T1000 (cell line): ENCODE measurements around the gene FAM135A.

Experiments
- DNase-seq: peaks from one replicate; lab custom pipeline; 2025; ENCODE audit warnings: mixed read lengths; lab: John Stamatoyannopoulos, UW

The FAM135A gene

DNA sequence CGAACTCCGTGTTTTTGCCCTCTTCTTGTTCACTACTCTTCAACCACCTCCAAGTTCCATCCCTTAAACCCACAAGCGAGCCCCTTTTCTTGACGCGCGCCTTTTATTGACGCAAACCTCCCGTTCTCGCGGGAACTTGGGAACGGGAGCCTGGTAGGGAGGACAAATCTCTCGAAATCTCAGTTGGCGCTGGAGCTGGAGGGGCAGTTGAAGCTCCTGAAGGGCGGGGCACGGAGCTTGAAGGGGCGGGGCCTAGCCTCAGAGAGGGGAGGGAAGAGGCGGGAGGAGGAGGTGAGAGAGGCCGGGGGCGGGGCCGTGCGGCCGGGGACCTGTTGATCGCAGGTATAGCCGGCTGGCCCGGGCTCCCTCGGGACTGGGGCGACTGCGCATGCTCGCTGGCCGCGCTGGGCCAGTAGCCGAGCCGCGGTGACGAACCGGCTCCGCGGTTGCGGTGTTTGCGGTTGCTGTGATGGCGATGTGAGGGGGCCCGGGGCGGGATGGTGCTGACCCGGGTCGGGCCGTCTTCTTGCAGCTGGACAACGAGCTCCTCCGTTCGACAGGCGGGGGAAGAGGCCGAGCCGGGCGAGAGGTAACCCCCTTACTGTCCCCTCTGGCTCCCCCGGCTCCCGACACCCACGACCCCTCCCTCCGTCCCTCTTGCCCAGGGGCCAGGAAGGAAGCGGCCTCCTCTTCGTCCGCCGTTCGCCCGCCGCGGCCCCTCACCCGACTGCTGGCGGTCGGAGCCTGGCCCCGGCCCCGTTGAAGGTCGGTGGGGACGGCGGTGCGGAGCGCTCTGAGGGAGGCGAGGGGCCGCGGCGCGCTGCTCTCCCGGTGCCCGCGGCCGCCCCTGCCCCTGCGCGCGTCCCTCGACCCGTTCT, at the start of gene FAM135A:
TSS of gene FAM135A (plus strand) at position 395 of the 878 bp plus-strand sequence. CDS start 14,835 bp downstream, outside the sequence.
- peak; percentile 94 for DNase-seq

GRCh38 chr6:70363741-70364493, 49.4 kb upstream of the FAM135A start:
- no peak for DNase-seq

DNA sequence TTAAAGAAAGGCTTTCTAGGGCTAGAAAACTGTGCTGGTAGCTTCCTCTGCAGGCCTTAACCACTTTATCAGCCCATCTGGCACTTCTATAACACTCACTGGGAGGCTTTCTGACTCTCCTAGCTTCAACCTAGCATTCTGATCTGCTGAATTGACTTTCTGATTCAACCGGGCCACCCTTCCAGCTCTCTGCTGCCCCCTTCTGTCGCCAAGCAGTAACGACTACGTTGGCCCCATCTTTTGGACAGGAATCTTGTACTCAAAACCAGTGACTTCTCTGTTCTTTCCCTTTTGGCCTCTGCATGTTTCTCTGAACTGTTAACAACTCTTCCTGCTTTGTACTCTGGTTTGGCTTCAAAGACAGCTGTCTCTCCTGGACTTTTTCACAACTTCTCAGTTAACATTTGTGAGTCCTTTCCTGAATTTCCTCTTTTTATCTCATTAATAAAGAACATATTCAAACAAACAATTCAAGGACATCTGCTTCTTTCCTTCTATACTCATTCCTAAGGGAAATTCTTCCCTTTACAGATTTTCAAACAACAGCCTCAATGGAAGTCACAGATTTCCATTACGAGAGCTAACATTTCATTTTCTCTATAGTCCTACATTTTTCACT, 43.9 kb upstream of the FAM135A start:
- peak; percentile 61 for DNase-seq

DNA sequence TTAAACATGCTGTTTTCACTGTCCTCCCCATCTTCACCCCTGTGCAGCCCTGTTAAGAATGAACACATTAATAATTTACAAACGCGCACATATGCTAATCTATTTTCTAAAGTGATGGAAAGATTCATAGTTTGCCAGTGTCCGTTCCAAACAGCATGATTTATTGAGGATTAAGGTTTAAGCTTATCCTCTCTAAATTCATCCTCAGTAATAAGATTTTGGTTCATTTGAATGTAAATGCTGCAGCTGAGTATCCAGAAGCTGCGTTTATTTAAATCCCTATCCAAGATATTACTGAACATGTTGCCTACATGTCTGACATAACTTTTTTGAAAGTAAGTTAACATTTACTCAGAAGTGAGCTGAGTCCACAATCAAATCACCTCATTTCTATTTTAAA, 42.8 kb upstream of the FAM135A start:
- DNase-seq: no peak

- no peak for DNase-seq
Measured at GRCh38 chr6:70371454-70372105, 41.7 kb upstream of the FAM135A start.

- no peak for DNase-seq
Measured at GRCh38 chr6:70375166-70375565, 38.1 kb upstream of the FAM135A start.

DNA sequence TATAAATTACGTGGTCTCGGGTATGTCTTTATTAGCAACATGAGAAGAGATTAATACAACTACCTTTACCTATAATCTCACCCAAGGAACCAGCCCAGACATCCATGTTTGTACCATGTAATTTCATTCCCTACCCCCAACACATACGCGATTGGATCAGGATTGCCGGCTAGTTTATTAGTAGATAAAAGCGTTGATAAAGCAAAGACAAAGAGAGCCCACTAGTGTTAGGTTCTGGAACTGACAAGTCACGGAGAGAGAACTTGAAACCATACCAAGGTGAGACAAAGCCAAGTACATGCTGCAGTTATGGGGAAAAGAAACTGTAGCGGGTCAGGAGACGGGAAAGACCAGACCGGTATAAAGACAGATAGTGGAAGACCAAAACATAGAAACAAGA, 37.4 kb upstream of the FAM135A start:
- DNase-seq: no peak

GRCh38 chr6:70376628-70377027, 36.7 kb upstream of the FAM135A start:
- DNase-seq: no peak

DNA sequence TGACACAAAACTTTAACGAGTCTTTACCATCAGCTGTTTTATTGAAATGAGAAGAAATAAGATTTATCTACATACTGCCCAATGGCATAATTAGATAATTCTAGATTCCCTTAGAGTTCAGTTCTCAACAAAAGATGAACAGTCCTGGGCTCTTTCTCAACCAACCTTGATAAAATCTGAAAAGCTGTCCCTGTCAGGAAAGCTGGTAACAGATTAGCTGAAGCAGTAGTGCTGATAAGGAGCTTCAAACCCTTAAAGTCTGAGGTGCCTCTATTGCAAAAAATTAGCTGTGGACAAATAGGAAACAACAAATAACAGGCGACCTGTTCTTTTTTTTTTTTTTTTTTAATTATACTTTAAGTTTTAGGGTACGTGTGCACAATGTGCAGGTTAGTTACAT, 35.9 kb upstream of the FAM135A start:
- no peak for DNase-seq

DNA sequence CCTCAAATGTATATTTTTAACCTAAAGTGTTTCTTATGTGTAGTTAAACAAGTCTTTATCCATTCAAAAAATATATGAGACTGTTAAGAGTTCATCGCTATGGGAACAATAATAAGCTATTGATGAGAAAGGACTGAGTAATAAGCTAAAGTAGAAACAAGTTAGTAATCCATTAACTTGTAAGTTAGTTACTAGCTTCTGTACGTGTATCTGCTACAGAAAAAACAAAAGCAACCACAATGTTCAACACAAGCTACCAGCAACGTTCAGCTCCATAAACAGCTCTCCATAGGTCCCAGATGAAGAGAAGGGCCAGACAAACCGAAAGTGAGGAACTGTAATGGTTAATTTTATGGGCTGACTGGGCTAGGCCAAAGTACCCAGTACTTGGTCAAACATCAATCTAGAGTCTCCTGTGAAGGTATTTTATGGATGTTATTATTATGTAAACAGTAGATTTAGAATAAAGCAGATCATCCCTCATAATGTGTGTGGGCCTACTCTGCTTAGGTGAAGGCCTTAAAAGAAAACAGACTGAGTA, 33.8 kb upstream of the FAM135A start:
- DNase-seq: no peak

DNA sequence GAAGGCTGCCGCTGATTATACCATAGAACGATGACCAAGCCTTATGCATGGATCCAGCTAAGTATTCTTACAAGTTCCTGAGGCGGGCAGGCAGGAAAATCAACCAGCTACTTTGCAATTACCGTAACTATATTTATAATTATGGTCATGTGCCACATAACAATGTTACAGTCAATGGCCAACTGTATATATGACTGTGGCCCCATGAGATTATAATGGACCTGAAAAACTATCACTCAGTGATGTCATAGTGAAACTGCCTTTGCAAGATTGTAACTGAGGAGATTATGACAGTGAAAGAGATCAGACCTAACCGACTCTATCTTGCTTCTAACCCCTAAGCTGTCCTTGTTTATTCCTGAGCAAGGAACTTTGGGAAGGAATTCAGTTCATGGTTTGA, 33.1 kb upstream of the FAM135A start:
- DNase-seq: no peak

- no peak for DNase-seq
Measured at GRCh38 chr6:70380771-70381416, 32.4 kb upstream of the FAM135A start.

DNA sequence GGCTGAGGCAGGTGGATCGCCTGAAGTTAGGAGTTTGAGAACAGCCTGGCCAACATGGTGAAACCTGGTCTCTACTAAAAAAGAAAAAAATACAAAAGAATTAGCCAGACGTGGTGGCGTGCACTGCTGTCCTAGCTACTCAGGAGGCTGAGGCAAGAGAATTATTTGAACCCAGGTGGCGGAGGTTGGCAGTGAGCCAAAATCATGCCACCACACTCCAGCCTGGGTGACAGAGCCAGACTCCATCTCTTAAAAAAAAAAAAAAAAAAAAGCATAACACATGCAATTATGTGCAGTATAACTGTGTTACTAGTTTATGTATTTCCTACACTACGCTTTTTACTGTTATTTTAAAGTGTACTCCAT, 31.9 kb upstream of the FAM135A start:
- DNase-seq: no peak

GRCh38 chr6:70385901-70386300, 27.4 kb upstream of the FAM135A start:
- no peak for DNase-seq

GRCh38 chr6:70388814-70389213, 24.5 kb upstream of the FAM135A start:
- DNase-seq: no peak

DNA sequence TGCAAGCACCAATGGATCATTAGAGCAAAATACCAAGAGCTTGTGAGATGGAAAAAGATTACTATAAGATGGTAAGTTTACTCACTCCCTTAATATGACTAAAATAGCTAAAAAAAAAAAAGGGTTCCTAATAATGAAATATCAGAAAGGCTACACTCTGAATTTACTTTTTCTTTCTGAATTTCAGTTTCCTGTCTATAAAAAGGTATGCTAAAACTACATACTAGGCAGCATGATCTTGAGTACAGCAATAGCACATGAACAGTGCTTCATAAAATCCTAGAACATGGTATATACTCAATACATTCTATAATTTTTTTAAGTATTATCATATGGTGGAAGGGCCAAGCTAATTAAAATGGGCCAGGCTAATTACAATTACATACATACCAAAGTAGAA, 24.0 kb upstream of the FAM135A start:
- DNase-seq: no peak

- no peak for DNase-seq
Measured at GRCh38 chr6:70390067-70390466, 23.2 kb upstream of the FAM135A start.

GRCh38 chr6:70391492-70391891, 21.8 kb upstream of the FAM135A start:
- DNase-seq: no peak

DNA sequence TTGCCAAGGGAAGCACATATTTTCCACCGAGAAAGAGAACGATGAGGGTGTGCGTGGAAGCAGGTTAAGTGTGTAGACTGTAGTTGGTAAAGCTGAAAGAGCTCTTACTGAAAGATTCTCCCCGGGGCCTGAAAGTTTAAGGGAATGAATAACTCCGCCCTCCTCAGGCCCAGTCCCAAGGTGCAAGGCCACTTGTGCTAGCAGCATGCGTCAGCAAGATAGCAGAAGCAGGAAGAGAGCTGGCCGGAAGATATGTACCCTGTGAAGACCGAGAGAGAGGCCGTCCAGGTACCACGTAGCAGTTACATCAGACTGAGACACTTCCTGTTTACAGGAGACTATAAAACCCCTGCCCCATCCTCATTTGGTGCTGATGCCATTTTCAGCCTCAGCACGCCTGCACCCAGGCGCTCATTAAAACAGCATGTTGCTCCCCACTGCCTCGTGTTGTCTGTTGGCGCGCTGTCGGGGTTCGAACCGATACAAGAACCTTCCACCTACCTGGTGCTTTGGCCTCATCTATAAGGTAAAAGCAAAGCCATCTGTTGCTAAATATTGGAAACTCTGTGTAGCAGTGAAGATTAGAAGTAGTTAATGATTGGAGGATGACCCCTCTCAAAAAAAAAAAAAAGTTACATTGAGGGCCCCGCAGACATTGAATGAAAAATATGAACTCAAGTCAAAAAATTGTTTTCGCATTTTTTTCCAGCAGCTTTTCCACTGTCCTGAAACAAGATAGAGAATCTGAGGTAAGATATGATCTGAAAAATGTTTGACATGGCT, 18.6 kb upstream of the FAM135A start:
- DNase-seq: no peak

DNA sequence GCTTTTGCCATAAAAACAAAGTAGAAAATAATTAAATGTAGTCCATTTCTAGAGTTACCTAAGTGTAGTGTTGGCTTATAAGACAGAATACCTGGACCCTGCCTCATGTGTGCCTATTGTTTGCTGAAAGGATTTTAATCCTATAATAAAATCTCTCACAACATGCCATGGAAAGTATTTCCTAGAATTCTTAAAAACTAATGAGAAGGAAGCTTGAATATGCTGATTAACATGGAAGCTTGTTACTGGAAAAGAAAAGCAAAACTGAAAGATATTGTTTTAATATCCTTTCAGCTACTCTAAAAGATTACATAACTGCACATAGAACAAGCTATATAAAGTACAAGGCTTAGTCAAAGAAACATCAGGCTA, 18.0 kb upstream of the FAM135A start:
- no peak for DNase-seq

DNA sequence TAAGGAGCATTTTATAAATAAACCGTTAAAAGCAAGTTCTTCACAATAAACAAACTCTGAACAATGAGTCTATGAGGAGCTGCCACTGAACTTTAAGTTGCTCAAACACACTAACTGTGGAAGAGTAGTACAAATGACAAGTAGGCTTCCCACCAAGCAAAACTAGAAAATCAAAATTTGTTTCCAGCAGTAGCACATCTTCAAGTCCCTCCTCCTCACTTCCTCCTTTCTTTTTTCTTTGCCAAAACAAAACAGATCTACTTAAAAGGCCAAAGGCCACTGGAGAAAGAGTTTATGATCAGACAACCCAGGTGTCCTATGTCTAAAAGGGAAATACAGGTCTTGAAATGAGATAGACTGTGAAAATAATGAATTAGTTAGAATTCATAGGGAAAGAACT, 17.1 kb upstream of the FAM135A start:
- no peak for DNase-seq
